A549 (cell line): Measurements from ENCODE around the gene RABGAP1L.

Experiments used
- BHLHE40 ChIP-seq: IDR thresholded peaks from 2 replicates; pipeline ENCODE4 v1.6.1; 2012; ENCODE audit warnings: low read depth, low read length, inconsistent platforms
- EP300 ChIP-seq, 2 experiments: fragments of >200 bp; sonication (Bioruptor Twin); formaldehyde crosslinking; IDR thresholded peaks; 2 replicates in 1 of 2; 3 replicates in 1 of 2; pipeline ENCODE4 v1.6.1; 2016 to 2017
- MAFK ChIP-seq: fragments of 450-650 bp; IDR thresholded peaks from 2 replicates; pipeline ENCODE4 v1.6.1; 2014; ENCODE audit not compliant: partially characterized antibody
- NR3C1 ChIP-seq: fragments of >200 bp; sonication (Bioruptor Twin); formaldehyde crosslinking; IDR thresholded peaks from 3 replicates; pipeline ENCODE4 v1.6.1; 2017
- RAD21 ChIP-seq, 2 experiments: fragments of >200 bp in 1 of 2; sonication (Bioruptor Twin) in 1 of 2; formaldehyde crosslinking in 1 of 2; IDR thresholded peaks in 1 of 2; conservative IDR thresholded peaks in 1 of 2; 2 replicates in 1 of 2; 3 replicates in 1 of 2; pipeline ENCODE4 v1.6.1; 2012 to 2018; ENCODE audit warnings: inconsistent platforms in 1 of 2
- SMC3 ChIP-seq: fragments of >200 bp; sonication (Bioruptor Twin); formaldehyde crosslinking; IDR thresholded peaks from 3 replicates; pipeline ENCODE4 v1.6.1; 2018; ENCODE audit warnings: inconsistent platforms
- TF ChIP-seq, protein P1 (sequence below): fragments of 150-350 bp; IDR thresholded peaks from 2 replicates; pipeline ENCODE4 v1.6.1; 2014; ENCODE audit warnings: low read depth, mild to moderate bottlenecking, low read length
- TF ChIP-seq, protein P2 (sequence below): IDR thresholded peaks from 2 replicates; pipeline ENCODE4 v1.6.1; 2012; ENCODE audit warnings: low read depth, borderline replicate concordance
- TF ChIP-seq, protein P3 (sequence below): fragments of >200 bp; sonication (Bioruptor Twin); formaldehyde crosslinking; IDR thresholded peaks from 3 replicates; pipeline ENCODE4 v1.5.1; 2016
- TF ChIP-seq, protein P4 (sequence below): fragments of 450-650 bp; IDR thresholded peaks from 2 replicates; pipeline ENCODE4 v1.6.1; 2014; ENCODE audit warnings: antibody characterized with exemption
- TF ChIP-seq, protein P5 (sequence below): fragments of 250-450 bp; sonication (Bioruptor Pico); IDR thresholded peaks from 2 replicates; pipeline ENCODE4 v1.5.0; 2020; ENCODE audit warnings: low read depth, mild to moderate bottlenecking, moderate library complexity
- TF ChIP-seq, protein P6 (sequence below): IDR thresholded peaks from 2 replicates; pipeline ENCODE4 v1.6.1; 2012

DNA sequence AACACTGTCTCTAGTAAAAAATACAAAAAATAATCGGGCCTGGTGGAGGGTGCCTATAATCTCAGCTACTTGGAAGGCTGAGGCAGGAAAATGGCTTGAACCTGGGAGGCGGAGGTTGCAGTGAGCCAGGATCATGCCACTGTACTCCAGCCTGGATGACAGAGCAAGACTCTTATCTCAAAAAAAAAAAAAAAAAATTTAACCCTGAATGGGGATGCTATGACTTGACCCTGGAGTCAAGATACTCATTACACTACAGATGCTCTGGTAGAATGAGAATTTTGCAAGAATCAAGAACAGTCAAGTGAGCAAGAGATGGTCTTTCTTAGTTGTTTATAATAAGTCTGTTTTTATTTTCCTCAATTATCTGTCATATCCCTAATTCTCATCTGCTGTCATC, 542.2 kb downstream of the RABGAP1L start:
- TF ChIP-seq, protein P1, sequence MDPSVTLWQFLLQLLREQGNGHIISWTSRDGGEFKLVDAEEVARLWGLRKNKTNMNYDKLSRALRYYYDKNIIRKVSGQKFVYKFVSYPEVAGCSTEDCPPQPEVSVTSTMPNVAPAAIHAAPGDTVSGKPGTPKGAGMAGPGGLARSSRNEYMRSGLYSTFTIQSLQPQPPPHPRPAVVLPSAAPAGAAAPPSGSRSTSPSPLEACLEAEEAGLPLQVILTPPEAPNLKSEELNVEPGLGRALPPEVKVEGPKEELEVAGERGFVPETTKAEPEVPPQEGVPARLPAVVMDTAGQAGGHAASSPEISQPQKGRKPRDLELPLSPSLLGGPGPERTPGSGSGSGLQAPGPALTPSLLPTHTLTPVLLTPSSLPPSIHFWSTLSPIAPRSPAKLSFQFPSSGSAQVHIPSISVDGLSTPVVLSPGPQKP = no peak
- TF ChIP-seq, protein P2, sequence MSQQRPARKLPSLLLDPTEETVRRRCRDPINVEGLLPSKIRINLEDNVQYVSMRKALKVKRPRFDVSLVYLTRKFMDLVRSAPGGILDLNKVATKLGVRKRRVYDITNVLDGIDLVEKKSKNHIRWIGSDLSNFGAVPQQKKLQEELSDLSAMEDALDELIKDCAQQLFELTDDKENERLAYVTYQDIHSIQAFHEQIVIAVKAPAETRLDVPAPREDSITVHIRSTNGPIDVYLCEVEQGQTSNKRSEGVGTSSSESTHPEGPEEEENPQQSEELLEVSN = no peak
- TF ChIP-seq, protein P3, sequence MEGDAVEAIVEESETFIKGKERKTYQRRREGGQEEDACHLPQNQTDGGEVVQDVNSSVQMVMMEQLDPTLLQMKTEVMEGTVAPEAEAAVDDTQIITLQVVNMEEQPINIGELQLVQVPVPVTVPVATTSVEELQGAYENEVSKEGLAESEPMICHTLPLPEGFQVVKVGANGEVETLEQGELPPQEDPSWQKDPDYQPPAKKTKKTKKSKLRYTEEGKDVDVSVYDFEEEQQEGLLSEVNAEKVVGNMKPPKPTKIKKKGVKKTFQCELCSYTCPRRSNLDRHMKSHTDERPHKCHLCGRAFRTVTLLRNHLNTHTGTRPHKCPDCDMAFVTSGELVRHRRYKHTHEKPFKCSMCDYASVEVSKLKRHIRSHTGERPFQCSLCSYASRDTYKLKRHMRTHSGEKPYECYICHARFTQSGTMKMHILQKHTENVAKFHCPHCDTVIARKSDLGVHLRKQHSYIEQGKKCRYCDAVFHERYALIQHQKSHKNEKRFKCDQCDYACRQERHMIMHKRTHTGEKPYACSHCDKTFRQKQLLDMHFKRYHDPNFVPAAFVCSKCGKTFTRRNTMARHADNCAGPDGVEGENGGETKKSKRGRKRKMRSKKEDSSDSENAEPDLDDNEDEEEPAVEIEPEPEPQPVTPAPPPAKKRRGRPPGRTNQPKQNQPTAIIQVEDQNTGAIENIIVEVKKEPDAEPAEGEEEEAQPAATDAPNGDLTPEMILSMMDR = no peak
- TF ChIP-seq, protein P4, sequence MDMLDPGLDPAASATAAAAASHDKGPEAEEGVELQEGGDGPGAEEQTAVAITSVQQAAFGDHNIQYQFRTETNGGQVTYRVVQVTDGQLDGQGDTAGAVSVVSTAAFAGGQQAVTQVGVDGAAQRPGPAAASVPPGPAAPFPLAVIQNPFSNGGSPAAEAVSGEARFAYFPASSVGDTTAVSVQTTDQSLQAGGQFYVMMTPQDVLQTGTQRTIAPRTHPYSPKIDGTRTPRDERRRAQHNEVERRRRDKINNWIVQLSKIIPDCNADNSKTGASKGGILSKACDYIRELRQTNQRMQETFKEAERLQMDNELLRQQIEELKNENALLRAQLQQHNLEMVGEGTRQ = no peak
- no peak for TF ChIP-seq EP300 (IDR thresholded peaks at IDR 0.05)
- TF ChIP-seq, protein P5, sequence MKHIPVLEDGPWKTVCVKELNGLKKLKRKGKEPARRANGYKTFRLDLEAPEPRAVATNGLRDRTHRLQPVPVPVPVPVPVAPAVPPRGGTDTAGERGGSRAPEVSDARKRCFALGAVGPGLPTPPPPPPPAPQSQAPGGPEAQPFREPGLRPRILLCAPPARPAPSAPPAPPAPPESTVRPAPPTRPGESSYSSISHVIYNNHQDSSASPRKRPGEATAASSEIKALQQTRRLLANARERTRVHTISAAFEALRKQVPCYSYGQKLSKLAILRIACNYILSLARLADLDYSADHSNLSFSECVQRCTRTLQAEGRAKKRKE (CRISPR knock-in tag) = no peak
- no peak for TF ChIP-seq SMC3
- TF ChIP-seq NR3C1 = no peak
- TF ChIP-seq BHLHE40 = no peak
- TF ChIP-seq, protein P6, sequence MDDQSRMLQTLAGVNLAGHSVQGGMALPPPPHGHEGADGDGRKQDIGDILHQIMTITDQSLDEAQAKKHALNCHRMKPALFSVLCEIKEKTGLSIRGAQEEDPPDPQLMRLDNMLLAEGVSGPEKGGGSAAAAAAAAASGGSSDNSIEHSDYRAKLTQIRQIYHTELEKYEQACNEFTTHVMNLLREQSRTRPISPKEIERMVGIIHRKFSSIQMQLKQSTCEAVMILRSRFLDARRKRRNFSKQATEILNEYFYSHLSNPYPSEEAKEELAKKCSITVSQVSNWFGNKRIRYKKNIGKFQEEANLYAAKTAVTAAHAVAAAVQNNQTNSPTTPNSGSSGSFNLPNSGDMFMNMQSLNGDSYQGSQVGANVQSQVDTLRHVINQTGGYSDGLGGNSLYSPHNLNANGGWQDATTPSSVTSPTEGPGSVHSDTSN = no peak
- TF ChIP-seq RAD21 (conservative IDR thresholded peaks at IDR 0.05 in 1 of 2, IDR thresholded peaks at IDR 0.05 in 1 of 2) = no peak
- TF ChIP-seq MAFK = no peak
